MM.1S (cell line): ENCODE results near the gene DNAJC22.

Experiments used
- DNase-seq: peaks from one replicate; pipeline ENCODE4 v3.0.0-alpha.2; 2015
- H2AFZ ChIP-seq: fragments of 300-600 bp; sonication (generic); 2 replicates; pipeline ENCODE4 v1.6.0; 2016; ENCODE audit warnings: antibody characterized with exemption, low read length
- H3F3A ChIP-seq: fragments of 300-600 bp; sonication (generic); 2 replicates; pipeline ENCODE4 v1.6.1; 2016; ENCODE audit warnings: mild to moderate bottlenecking, antibody characterized with exemption, low read length, moderate library complexity, mixed read lengths; ENCODE audit not compliant: insufficient read depth
- H3K27ac ChIP-seq: fragments of 300-600 bp; sonication (generic); 2 replicates; pipeline ENCODE4 v1.5.1; 2016; ENCODE audit warnings: mild to moderate bottlenecking, low read length
- H3K27me3 ChIP-seq: fragments of 300-600 bp; sonication (generic); replicated peaks from 2 replicates; pipeline ENCODE4 v1.6.0; 2016; ENCODE audit warnings: low read length; ENCODE audit not compliant: insufficient read depth
- H3K36me3 ChIP-seq: fragments of 300-600 bp; sonication (generic); replicated peaks from 2 replicates; pipeline ENCODE4 v1.6.1; 2016; ENCODE audit warnings: mild to moderate bottlenecking, low read length, mixed read lengths; ENCODE audit not compliant: insufficient read depth
- H3K4me1 ChIP-seq: fragments of 300-600 bp; sonication (generic); 2 replicates; pipeline ENCODE4 v1.6.1; 2016; ENCODE audit warnings: low read length, mixed read lengths
- H3K4me2 ChIP-seq: fragments of 300-600 bp; sonication (generic); 2 replicates; pipeline ENCODE4 v1.6.0; 2016; ENCODE audit warnings: low read depth, low read length
- H3K4me3 ChIP-seq: fragments of 300-600 bp; sonication (generic); 2 replicates; pipeline ENCODE4 v1.5.1; 2016; ENCODE audit warnings: low read length, mixed read lengths
- H3K79me2 ChIP-seq: fragments of 300-600 bp; sonication (generic); 2 replicates; pipeline ENCODE4 v1.6.1; 2016; ENCODE audit warnings: mixed run types, low read length, mixed read lengths
- H3K9ac ChIP-seq: fragments of 300-600 bp; sonication (generic); 2 replicates; pipeline ENCODE4 v1.6.1; 2016; ENCODE audit warnings: low read length, mixed read lengths
- H3K9me2 ChIP-seq: fragments of 300-600 bp; sonication (generic); replicated peaks from 2 replicates; pipeline ENCODE4 v1.6.1; 2016; ENCODE audit warnings: mild to moderate bottlenecking, low read length, mixed read lengths; ENCODE audit not compliant: insufficient read depth
- H3K9me3 ChIP-seq: fragments of 300-600 bp; sonication (generic); replicated peaks from 2 replicates; pipeline ENCODE4 v1.6.1; 2016; ENCODE audit warnings: mild to moderate bottlenecking, low read length, mixed read lengths; ENCODE audit not compliant: insufficient read depth
- H4K20me1 ChIP-seq: fragments of 300-600 bp; sonication (generic); 2 replicates; pipeline ENCODE4 v1.6.1; 2016; ENCODE audit warnings: mild to moderate bottlenecking, low read length, moderate library complexity, mixed read lengths; ENCODE audit not compliant: insufficient read depth
- CTCF ChIP-seq: fragments of 300-600 bp; sonication (generic); IDR thresholded peaks from 2 replicates; pipeline ENCODE4 v1.5.1; 2016; ENCODE audit warnings: antibody characterized with exemption, low read length, mixed read lengths
- EZH2 ChIP-seq: fragments of 300-600 bp; sonication (generic); optimal IDR thresholded peaks from 2 replicates; pipeline ENCODE3; 2017; ENCODE audit warnings: low read depth, mild to moderate bottlenecking, antibody characterized with exemption, low read length, mixed read lengths
- EZH2phosphoT487 ChIP-seq: fragments of 300-600 bp; sonication (generic); IDR thresholded peaks from 2 replicates; pipeline ENCODE4 v1.6.1; 2018; ENCODE audit warnings: antibody characterized with exemption, low read length

DNAJC22 gene

GRCh38 chr12:49388682-49389386 is 42.1 kb downstream of the DNAJC22 start:
- no peak overlapping the region for H3K9ac ChIP-seq
- no peak overlapping the region for H3K4me2 ChIP-seq
- no peak overlapping the region for H3K27ac ChIP-seq
- H3K79me2 ChIP-seq = peaks cover 98% of the 10 kb centered on the region
- no peak overlapping the region for H3K4me3 ChIP-seq
- no peak overlapping the region for H2AFZ ChIP-seq
- H4K20me1 ChIP-seq = peaks cover 44% of the 10 kb centered on the region
- H3K9me3 ChIP-seq = no peaks in the 10 kb centered on the region
- H3K36me3 ChIP-seq = peaks cover 5% of the 10 kb centered on the region
- H3K4me1 ChIP-seq = no peaks in the 10 kb centered on the region
- H3K9me2 ChIP-seq = no peaks in the 10 kb centered on the region
- H3K27me3 ChIP-seq = no peaks in the 10 kb centered on the region
- no peak for TF ChIP-seq CTCF
- TF ChIP-seq EZH2phosphoT487 = no peak
- TF ChIP-seq EZH2 = no peak
- H3F3A ChIP-seq = 0 out of 2 replicates have a peak, but pooled peaks cover 6% of the 10 kb centered on the region
- no peak for DNase-seq

- no peaks in the 10 kb centered on the region for H3K9me3 ChIP-seq
- H3K9me2 ChIP-seq = no peaks in the 10 kb centered on the region
- no peak overlapping the region for H3K4me2 ChIP-seq
- H3K9ac ChIP-seq = no peak overlapping the region
- no peak overlapping the region for H2AFZ ChIP-seq
- no peak overlapping the region for H3K27ac ChIP-seq
- no peaks in the 10 kb centered on the region for H3K4me1 ChIP-seq
- H4K20me1 ChIP-seq = peaks cover 39% of the 10 kb centered on the region
- H3K36me3 ChIP-seq = peaks cover 5% of the 10 kb centered on the region
- DNase-seq = no peak
- TF ChIP-seq CTCF = no peak
- TF ChIP-seq EZH2phosphoT487 = no peak
- no peak for TF ChIP-seq EZH2
- H3K27me3 ChIP-seq = no peaks in the 10 kb centered on the region
- 0 out of 2 replicates have a peak, but pooled peaks cover 6% of the 10 kb centered on the region for H3F3A ChIP-seq
- no peak overlapping the region for H3K4me3 ChIP-seq
- H3K79me2 ChIP-seq = peaks cover 98% of the 10 kb centered on the region
Measured at GRCh38 chr12:49389387-49389703, 42.7 kb downstream of the DNAJC22 start.

- H4K20me1 ChIP-seq = peaks cover 30% of the 10 kb centered on the region
- H3K4me1 ChIP-seq = no peaks in the 10 kb centered on the region
- no peaks in the 10 kb centered on the region for H3K9me2 ChIP-seq
- H3K9ac ChIP-seq = no peak overlapping the region
- H3K27me3 ChIP-seq = no peaks in the 10 kb centered on the region
- peaks cover 99% of the 10 kb centered on the region for H3K79me2 ChIP-seq
- TF ChIP-seq EZH2 = no peak
- DNase-seq = no peak
- no peaks in the 10 kb centered on the region for H3K9me3 ChIP-seq
- H3K36me3 ChIP-seq = no peaks in the 10 kb centered on the region
- H2AFZ ChIP-seq = no peak overlapping the region
- no peak overlapping the region for H3K4me2 ChIP-seq
- H3F3A ChIP-seq = no peaks in the 10 kb centered on the region
- H3K27ac ChIP-seq = no peak overlapping the region
- no peak overlapping the region for H3K4me3 ChIP-seq
Measured at GRCh38 chr12:49397000-49397399, 50.3 kb downstream of the DNAJC22 start.

GRCh38 chr12:49400304-49400703 is 53.6 kb downstream of the DNAJC22 start:
- TF ChIP-seq CTCF = no peak
- Histone ChIP-seq H3K79me2 (peaks cover 100% of the 10 kb centered on the region), H3K4me2 (no peak overlapping the region)

More at GRCh38 chr12:49400304-49400703, 53.6 kb downstream of the DNAJC22 start:
- Histone ChIP-seq H3K4me1 (no peaks in the 10 kb centered on the region), H3K27ac (no peak overlapping the region), H3K36me3 (no peaks in the 10 kb centered on the region), H2AFZ (no peak overlapping the region), H3K4me3 (no peak overlapping the region), H3K27me3 (no peaks in the 10 kb centered on the region), H3F3A (no peaks in the 10 kb centered on the region), H4K20me1 (peaks cover 40% of the 10 kb centered on the region), H3K9ac (no peak overlapping the region), H3K9me3 (no peaks in the 10 kb centered on the region), H3K9me2 (no peaks in the 10 kb centered on the region)
- no peak for DNase-seq
